HG03066 (cell line): Measurements from ENCODE around the gene EMC9.

Experiments used
- ATAC-seq: cut with Tn5 transposase; IDR thresholded peaks from one replicate; pipeline ENCODE4 v1.9.1; 2021; ENCODE audit warnings: low read depth; ENCODE audit not compliant: unreplicated experiment

The EMC9 gene

GRCh38 chr14:24093901-24094840 is 47.2 kb downstream of the EMC9 start, which contains the start of gene PCK2:
Gene PCK2, plus strand, starts transcription at chr14:24094311. Its CDS starts 95 bp downstream, at chr14:24094406.
- peak; percentile 39 for ATAC-seq

GRCh38 chr14:24093207-24093900 is 48.0 kb downstream of the EMC9 start:
- ATAC-seq, result no peak

- no peak for ATAC-seq
These were observed 48.7 kb downstream of the EMC9 start for GRCh38 chr14:24092505-24093206.

GRCh38 chr14:24092110-24092504 is 49.3 kb downstream of the EMC9 start:
- ATAC-seq, result no peak

GRCh38 chr14:24089890-24090289 is 51.5 kb downstream of the EMC9 start:
- no peak for ATAC-seq
